ENCODE results near the gene MACROD2.

The MACROD2 gene

GRCh38 chr20:15515691-15516090, 1520.4 kb downstream of the MACROD2 start:
- no peak for DNase-seq

- DNase-seq: no peak
Observed at GRCh38 chr20:15520930-15521524, 1525.7 kb downstream of the MACROD2 start.

GRCh38 chr20:15523400-15523799, 1528.1 kb downstream of the MACROD2 start:
- no peak for DNase-seq

GRCh38 chr20:15528391-15529111, 1533.2 kb downstream of the MACROD2 start:
- DNase-seq: peak in 1 of 3 donors; percentile 6

- DNase-seq: no peak
Observed at GRCh38 chr20:15535863-15536262, 1540.5 kb downstream of the MACROD2 start.

GRCh38 chr20:15537200-15537599, 1541.9 kb downstream of the MACROD2 start:
- peak in 1 of 3 donors; percentile 14 for DNase-seq

GRCh38 chr20:15542655-15543054, 1547.3 kb downstream of the MACROD2 start:
- peak in 1 of 3 donors; percentile 17 for DNase-seq

GRCh38 chr20:15544742-15545141, 1549.4 kb downstream of the MACROD2 start:
- peak in 1 of 3 donors; percentile 11 for DNase-seq

GRCh38 chr20:15546525-15547023, 1551.3 kb downstream of the MACROD2 start:
- no peak for DNase-seq

- DNase-seq: no peak
Observed at GRCh38 chr20:15547119-15547518, 1551.8 kb downstream of the MACROD2 start.

- DNase-seq: no peak
Observed at GRCh38 chr20:15550116-15550870, 1555.0 kb downstream of the MACROD2 start.

- DNase-seq: no peak
Observed at GRCh38 chr20:15555913-15556312, 1560.6 kb downstream of the MACROD2 start.

- DNase-seq: no peak
Observed at GRCh38 chr20:15556869-15557268, 1561.6 kb downstream of the MACROD2 start.

- no peak for DNase-seq
Observed at GRCh38 chr20:15561070-15561569, 1565.8 kb downstream of the MACROD2 start.

GRCh38 chr20:15561707-15562404, 1566.5 kb downstream of the MACROD2 start:
- no peak for DNase-seq

- no peak for DNase-seq
Observed at GRCh38 chr20:15563836-15564235, 1568.5 kb downstream of the MACROD2 start.

GRCh38 chr20:15564981-15565380, 1569.7 kb downstream of the MACROD2 start:
- no peak for DNase-seq

GRCh38 chr20:15565786-15566185, 1570.5 kb downstream of the MACROD2 start:
- DNase-seq: peak in 1 of 3 donors; percentile 3

GRCh38 chr20:15567219-15567618, 1571.9 kb downstream of the MACROD2 start:
- DNase-seq: no peak

GRCh38 chr20:15570156-15570555, 1574.8 kb downstream of the MACROD2 start:
- no peak for DNase-seq

GRCh38 chr20:15571056-15571455, 1575.7 kb downstream of the MACROD2 start:
- no peak for DNase-seq

- DNase-seq: no peak
Observed at GRCh38 chr20:15575255-15575654, 1579.9 kb downstream of the MACROD2 start.

GRCh38 chr20:15576411-15576810, 1581.1 kb downstream of the MACROD2 start:
- no peak for DNase-seq

Data from suppressor macrophage treated with lipopolysaccharide for 1 hour (primary cell).